HEK293T (cell line): ENCODE measurements around the gene SUN1.

Experiments
- BHLHE40 ChIP-seq: fragments of 450-650 bp; IDR thresholded peaks from 2 replicates; pipeline ENCODE4 v1.6.1; 2016; ENCODE audit warnings: mild to moderate bottlenecking, moderate library complexity, borderline replicate concordance
- CTBP1 ChIP-seq: fragments of 450-650 bp; IDR thresholded peaks from 2 replicates; pipeline ENCODE4 v1.6.1; 2016; ENCODE audit warnings: borderline replicate concordance
- FOXK2 ChIP-seq: fragments of 450-650 bp; IDR thresholded peaks from 2 replicates; pipeline ENCODE4 v1.6.1; 2016; ENCODE audit warnings: mild to moderate bottlenecking
- FOXM1 ChIP-seq: fragments of 450-650 bp; IDR thresholded peaks from 2 replicates; pipeline ENCODE4 v1.6.1; 2017; ENCODE audit warnings: mild to moderate bottlenecking, borderline replicate concordance
- HDGF ChIP-seq: fragments of 450-650 bp; IDR thresholded peaks from 2 replicates; pipeline ENCODE4 v1.6.1; 2017; ENCODE audit warnings: antibody characterized with exemption, borderline replicate concordance
- NFRKB ChIP-seq: fragments of 450-650 bp; IDR thresholded peaks from 2 replicates; pipeline ENCODE4 v1.6.1; 2016; ENCODE audit warnings: mild to moderate bottlenecking, moderate library complexity
- SP1 ChIP-seq: fragments of 450-650 bp; IDR thresholded peaks from 2 replicates; pipeline ENCODE4 v1.6.1; 2017
- SUZ12 ChIP-seq: fragments of 450-650 bp; IDR thresholded peaks from 2 replicates; pipeline ENCODE4 v1.6.1; 2016; ENCODE audit warnings: mild to moderate bottlenecking
- TARDBP ChIP-seq: fragments of 450-650 bp; IDR thresholded peaks from 2 replicates; pipeline ENCODE4 v1.6.1; 2016
- ZNF384 ChIP-seq: fragments of 450-650 bp; IDR thresholded peaks from 2 replicates; pipeline ENCODE4 v1.6.1; 2016

DNA sequence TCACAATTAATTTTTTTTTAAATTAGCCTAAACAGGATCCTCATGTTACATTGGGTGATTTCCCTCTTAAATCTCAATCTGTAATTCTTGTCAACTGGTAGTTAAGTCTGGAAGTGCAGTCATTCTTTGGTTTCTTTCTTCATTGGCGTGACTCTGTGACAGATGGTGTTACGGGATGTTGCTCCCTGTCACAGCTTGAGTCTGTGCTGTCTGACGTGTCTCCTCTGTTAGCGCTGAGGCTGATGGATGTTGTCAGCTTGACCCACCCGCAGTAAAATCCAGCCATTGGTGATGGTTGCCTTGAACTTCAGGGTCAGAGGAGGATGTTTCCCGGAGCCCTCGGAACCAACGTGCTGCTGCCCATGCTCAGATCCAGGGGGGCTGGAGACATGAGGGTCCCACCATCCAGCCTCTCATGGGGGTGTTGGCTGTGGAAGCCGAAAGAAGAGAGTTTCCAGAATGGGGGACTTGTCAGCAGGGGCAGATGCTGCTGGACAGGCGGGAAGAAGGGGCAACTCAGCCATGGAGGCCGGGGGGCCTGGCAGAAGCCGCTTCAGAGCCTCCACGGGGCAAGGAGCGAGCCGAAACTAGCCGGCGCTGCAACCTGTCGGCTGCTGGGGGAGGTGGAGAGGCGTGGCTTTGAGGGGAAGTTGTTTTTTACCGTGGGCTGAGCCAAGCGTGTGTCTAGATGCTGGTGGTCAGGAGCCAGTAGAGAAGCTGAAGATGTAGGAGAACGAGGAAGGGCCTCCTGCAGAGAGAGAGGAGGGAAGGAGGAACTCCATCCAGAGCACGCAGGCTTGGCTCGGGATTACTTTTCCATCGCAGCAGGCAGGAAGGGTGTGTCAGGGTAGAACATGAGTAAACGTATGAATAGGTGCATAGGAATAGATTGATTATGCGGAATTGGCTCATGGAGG, 3.5 kb downstream of the SUN1 start:
- TF ChIP-seq ZNF384 (no peak), TARDBP (no peak), HDGF (no peak), NFRKB (no peak), SUZ12 (no peak), SP1 (no peak), FOXM1 (no peak), BHLHE40 (no peak), FOXK2 (no peak), CTBP1 (no peak)
